Testis (tissue), 2 donors: ENCODE results near the gene CISD3.

Experiments used
- POLR2A ChIP-seq: fragments of 450-650 bp; IDR thresholded peaks from one replicate; pipeline ENCODE4 v1.6.1; 2017; ENCODE audit warnings: antibody characterized with exemption, mild to moderate bottlenecking, moderate library complexity
- TF ChIP-seq, protein P1 (sequence below), 3 experiments: fragments of 450-650 bp in 2 of 3; fragments of 200-600 bp in 1 of 3; sonication (generic) in 1 of 3; IDR thresholded peaks; one replicate each; pipeline ENCODE4 v1.5.1; 2016 to 2019; ENCODE audit warnings: antibody characterized with exemption in 3 of 3, mild to moderate bottlenecking in 2 of 3, moderate library complexity in 1 of 3

DNA sequence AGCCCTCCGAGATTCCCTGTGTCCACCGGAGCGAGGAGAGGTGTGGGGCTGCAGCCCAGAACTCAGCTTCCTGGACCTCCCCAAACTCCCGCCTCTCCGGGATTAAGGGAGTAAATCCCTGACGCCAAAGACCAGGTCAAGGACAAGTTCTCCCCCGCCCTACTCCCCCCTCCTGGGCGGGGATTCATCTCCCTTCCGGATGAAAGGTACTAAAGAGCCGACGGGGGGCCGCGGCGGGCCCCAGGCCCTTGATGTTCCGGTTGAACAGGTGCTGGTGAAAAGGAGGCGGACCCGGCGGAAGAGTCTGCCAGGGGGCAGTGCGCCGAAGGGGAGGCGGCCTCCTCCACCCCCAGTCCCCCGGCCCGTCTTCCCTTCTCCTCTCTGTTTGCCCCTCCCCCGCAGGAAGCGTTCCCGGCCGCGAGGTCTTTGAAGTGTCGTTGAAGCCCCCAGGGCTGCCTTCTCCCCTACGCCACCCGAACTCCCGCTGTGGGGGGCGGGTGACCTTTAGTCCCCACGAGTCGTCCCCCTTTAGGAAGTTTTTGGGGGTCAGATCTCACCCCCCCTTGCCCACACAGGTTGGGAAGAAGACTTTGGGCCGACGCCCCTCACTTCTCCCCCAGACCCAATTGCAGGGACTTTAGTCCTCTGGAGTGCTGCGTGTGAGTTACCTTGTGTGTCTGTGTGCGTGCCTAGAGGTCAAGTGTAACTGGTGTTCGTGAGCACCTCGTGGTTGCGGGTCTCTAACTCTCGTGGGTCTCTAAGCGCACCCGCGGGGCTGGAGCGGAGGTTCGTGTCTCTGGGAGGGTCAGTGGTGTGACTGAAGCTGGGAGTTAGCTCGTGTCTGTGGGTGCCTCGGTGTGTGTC, 26.2 kb upstream of the CISD3 start:
- TF ChIP-seq, protein P1, sequence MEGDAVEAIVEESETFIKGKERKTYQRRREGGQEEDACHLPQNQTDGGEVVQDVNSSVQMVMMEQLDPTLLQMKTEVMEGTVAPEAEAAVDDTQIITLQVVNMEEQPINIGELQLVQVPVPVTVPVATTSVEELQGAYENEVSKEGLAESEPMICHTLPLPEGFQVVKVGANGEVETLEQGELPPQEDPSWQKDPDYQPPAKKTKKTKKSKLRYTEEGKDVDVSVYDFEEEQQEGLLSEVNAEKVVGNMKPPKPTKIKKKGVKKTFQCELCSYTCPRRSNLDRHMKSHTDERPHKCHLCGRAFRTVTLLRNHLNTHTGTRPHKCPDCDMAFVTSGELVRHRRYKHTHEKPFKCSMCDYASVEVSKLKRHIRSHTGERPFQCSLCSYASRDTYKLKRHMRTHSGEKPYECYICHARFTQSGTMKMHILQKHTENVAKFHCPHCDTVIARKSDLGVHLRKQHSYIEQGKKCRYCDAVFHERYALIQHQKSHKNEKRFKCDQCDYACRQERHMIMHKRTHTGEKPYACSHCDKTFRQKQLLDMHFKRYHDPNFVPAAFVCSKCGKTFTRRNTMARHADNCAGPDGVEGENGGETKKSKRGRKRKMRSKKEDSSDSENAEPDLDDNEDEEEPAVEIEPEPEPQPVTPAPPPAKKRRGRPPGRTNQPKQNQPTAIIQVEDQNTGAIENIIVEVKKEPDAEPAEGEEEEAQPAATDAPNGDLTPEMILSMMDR (IDR thresholded peaks at IDR 0.05) = no peak
- no peak for TF ChIP-seq POLR2A
